Transverse colon (tissue), 4 donors: ENCODE data around the gene DKK3. TPM values are rescaled to one million over a fixed set of nuclear protein-coding genes. Genes with fewer than 3 reads are reported as not detected.

ENCODE experiments used
- DNase-seq: peaks from one replicate; pipeline ENCODE4 v3.0.0-alpha.2; 2019
- H3K27ac ChIP-seq, 4 donors: fragments of 200-600 bp; sonication (generic); 2 replicates each; pipeline ENCODE4 v1.5.1; 2016 to 2018; ENCODE audit warnings: inconsistent platforms in 4 of 4
- H3K27me3 ChIP-seq: fragments of 200-600 bp; sonication (generic); 2 replicates; pipeline ENCODE4 v1.5.1; 2017; ENCODE audit warnings: inconsistent platforms
- H3K36me3 ChIP-seq, 4 donors: fragments of 200-600 bp; sonication (generic); 2 replicates each; pipeline ENCODE4 v1.5.1; 2017 to 2019; ENCODE audit warnings: inconsistent platforms in 4 of 4
- H3K4me1 ChIP-seq, 4 donors: fragments of 200-600 bp; sonication (generic); 2 replicates each; pipeline ENCODE4 v1.5.1; 2017 to 2020; ENCODE audit warnings: inconsistent platforms in 4 of 4
- H3K4me3 ChIP-seq, 4 donors: fragments of 200-600 bp; sonication (generic); 1 replicate in 1 of 4; 2 replicates in 3 of 4; pipeline versions ENCODE4 v1.5.1 to v1.6.1; 2017 to 2019; ENCODE audit warnings: inconsistent platforms in 4 of 4
- H3K9me3 ChIP-seq, 2 donors: fragments of 200-600 bp; sonication (generic); 2 replicates each; pipeline ENCODE4 v1.5.1; 2017 to 2019; ENCODE audit warnings: inconsistent platforms in 2 of 2
- CTCF ChIP-seq, 5 experiments: fragments of 200-600 bp in 3 of 5; fragments of 450-650 bp in 2 of 5; sonication (generic) in 3 of 5; IDR thresholded peaks; 1 replicate in 2 of 5; 2 replicates in 3 of 5; pipeline ENCODE4 v1.5.1; 2016 to 2017; ENCODE audit warnings: antibody characterized with exemption in 5 of 5, inconsistent platforms in 3 of 5, mild to moderate bottlenecking in 2 of 5, moderate library complexity in 1 of 5
- EP300 ChIP-seq: sonication (generic); formaldehyde crosslinking; IDR thresholded peaks from one replicate; pipeline ENCODE4 v1.6.1; 2017; ENCODE audit warnings: antibody characterized with exemption, low read depth
- POLR2A ChIP-seq: fragments of 450-650 bp; IDR thresholded peaks from one replicate; pipeline ENCODE4 v1.6.1; 2016; ENCODE audit warnings: antibody characterized with exemption, mild to moderate bottlenecking, moderate library complexity
- POLR2AphosphoS5 ChIP-seq, 3 donors: sonication (generic); formaldehyde crosslinking; IDR thresholded peaks; one replicate each; pipeline ENCODE4 v1.6.1; 2016; ENCODE audit warnings: antibody characterized with exemption in 3 of 3
- whole genome bisulfite sequencing, 2 donors: methylation state at CpG; one replicate each; pipeline ENCODE4 v1.1.5; 2018; ENCODE audit warnings: low coverage in 1 of 2; 5-methylcytosine and 5-hydroxymethylcytosine counted together
- in situ Hi-C, 4 donors: fragments of 200-750 bp; cut with MboI; loops; one replicate each; pipeline versions ENCODE4 v1.15.0 to v1.15.1; 2017; ENCODE audit warnings: low sequenced_read_pairs in 3 of 4, low pct_ligation_motif_present in 1 of 4, low pct_unique_long_range_greater_than_20kb in 1 of 4
- intact Hi-C: fragments of 100-400 bp; cut with DNase I; formaldehyde crosslinking; loops from one replicate; pipeline ENCODE4 v1.15.1; 2023; ENCODE audit warnings: low total_unique reads
- total RNA-seq, 4 donors: library from RNA; depleted of rRNA; stranded (reverse); fragments of >200 nt; gene quantifications; one replicate each; pipeline ENCODE4 v1.1.0, GENCODE V29; 2016

DKK3 gene
- total RNA-seq, 4 donors from 2014 or later = 27.2 to 181 (median 40.1) TPM

- H3K36me3 ChIP-seq = no peaks in the 10 kb centered on the region
- WGBS, 2 donors = 90 to 100% methylated on average over 7 to 19 of the region's 19 CpGs
- TF ChIP-seq EP300 = no peak
- no peak for TF ChIP-seq CTCF (IDR thresholded peaks at IDR 0.05)
- no peaks in the 10 kb centered on the region for H3K9me3 ChIP-seq
- intact Hi-C loops = no loop called here
- in situ Hi-C loops = no loop called here
- H3K27ac ChIP-seq = peak overlapping the region in 1 of 4 donors; percentile 28
- H3K4me3 ChIP-seq = no peak overlapping the region
- DNase-seq = no peak
- peaks cover 7 to 20% (median 14%) of the 10 kb centered on the region in 4 donors for H3K4me1 ChIP-seq
- no peaks in the 10 kb centered on the region for H3K27me3 ChIP-seq
Observed at GRCh38 chr11:11969380-11970215, 38.8 kb downstream of the DKK3 start.

- Histone ChIP-seq H3K9me3 (no peaks in the 10 kb centered on the region), H3K36me3 (no peaks in the 10 kb centered on the region), H3K27me3 (no peaks in the 10 kb centered on the region), H3K4me1 (peaks cover 6 to 18% (median 11%) of the 10 kb centered on the region in 4 donors), H3K4me3 (no peak overlapping the region), H3K27ac (no peak overlapping the region)
- in situ Hi-C loops = no loop called here
- TF ChIP-seq CTCF (IDR thresholded peaks at IDR 0.05) (no peak), POLR2AphosphoS5 (IDR thresholded peaks at IDR 0.05) (no peak), POLR2A (no peak)
- DNase-seq = no peak
- intact Hi-C loops = no loop called here
- WGBS, 2 donors = 81% methylated on average over 11 of the region's 11 CpGs; no CpG with 5 or more reads in 1 of the 2 donors
Observed at GRCh38 chr11:11968511-11969280, 39.7 kb downstream of the DKK3 start.

DNA sequence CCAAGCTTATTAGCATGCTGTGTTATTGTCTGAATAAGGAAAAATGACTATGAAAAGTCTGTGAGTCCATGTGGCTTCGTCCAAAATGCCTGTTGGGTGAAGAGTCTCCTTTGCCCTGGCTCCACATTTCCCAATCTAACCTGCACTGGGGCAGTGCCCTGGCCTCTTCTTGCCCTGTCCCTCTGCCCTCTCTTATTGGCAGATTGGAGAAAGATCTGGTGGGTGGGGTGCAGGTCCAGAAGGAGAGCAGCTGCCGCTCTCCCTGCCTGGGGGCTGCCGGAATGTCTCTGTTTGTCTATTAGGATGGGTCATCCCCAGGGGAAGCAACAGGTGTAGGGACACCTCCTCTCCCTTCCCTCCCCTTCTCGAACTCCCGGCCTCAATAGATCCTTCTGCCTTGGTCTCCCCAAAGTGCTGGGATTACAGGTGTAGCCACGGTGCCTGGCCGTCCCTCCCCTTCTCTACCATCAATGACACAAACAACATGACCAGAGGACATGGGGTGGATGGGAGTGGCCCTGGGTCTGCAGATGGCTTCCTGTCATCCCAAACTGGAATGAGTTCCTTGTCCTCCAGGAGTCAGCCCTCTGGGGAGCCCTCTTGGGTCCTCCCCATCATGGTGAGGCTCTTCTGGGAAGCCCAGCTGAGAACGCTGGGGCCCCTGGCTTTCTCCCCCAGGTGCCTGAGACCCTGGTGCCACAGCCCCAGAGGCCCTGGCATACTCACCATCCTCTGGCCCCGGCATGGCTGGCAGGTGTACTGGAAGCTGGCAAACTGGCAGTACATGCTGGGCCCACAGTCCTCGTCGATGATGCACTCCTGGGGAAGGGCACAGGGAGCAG, 40.5 kb downstream of the DKK3 start:
- intact Hi-C loops = no loop called here
- H3K4me3 ChIP-seq = no peak overlapping the region
- WGBS, 2 donors = 92% methylated on average over 10 of the region's 11 CpGs; no CpG with 5 or more reads in 1 of the 2 donors
- no peaks in the 10 kb centered on the region for H3K27me3 ChIP-seq
- no peak for DNase-seq
- peaks cover 3 to 13% (median 6%) of the 10 kb centered on the region in 4 donors for H3K4me1 ChIP-seq
- in situ Hi-C loops = no loop called here
- no peaks in the 10 kb centered on the region for H3K36me3 ChIP-seq
- no peaks in the 10 kb centered on the region for H3K9me3 ChIP-seq
- TF ChIP-seq POLR2A = no peak
- TF ChIP-seq CTCF (IDR thresholded peaks at IDR 0.05) = no peak
- H3K27ac ChIP-seq = no peak overlapping the region
